ENCODE data around the gene USP30. TPM values are rescaled to one million over a fixed set of nuclear protein-coding genes. Genes with fewer than 3 reads are reported as not detected.
"Not testable (repeated sequence)": the region's sequence is repeated elsewhere in the genome, so short reads cannot be mapped to it uniquely, and the experiment has no call there.

Gene USP30
- total RNA-seq, 1 experiment from 2014 or later = 12.5 TPM

DNA sequence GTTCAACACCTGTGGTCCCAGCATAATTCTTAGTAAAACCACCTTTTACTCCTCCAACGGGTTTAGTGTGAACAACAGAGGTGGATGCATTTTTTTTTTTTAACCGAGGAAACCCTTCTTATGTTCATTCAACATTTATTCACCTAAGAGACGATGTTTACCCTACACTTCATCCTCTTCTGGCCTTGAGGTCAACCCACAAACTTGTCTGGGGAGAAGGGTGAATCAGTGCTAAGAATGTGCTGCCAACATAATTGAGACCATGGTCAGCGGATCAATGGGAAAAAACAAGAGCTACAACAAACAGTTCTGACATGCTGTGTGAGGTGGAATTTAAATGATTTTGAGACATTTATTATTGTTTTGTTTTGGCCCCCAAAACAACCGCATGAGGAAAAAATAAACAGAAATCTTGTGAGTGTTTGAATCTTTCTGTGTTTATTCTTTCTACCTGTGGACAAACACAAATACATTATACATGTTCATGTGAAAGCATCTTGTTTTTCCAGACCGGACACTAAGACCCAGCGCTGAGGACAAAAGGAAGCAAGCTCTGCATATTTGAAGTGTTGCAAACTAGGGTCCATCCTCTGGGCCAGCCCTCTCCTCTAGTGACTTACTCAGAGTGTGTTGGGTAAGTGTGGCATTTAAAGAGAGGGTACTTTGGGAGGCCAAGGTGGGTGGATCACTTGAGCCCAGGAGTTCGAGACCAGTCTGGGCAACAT is 5.1 kb upstream of the USP30 start:
- H3F3A ChIP-seq (ENCODE audit: insufficient read depth, low read depth) = peaks cover 8% of the 10 kb centered on the region
- no peaks in the 10 kb centered on the region for H3K9me3 ChIP-seq (ENCODE audit: insufficient read depth, low read depth)
- no peak overlapping the region for H3K27ac ChIP-seq
- H3K36me3 ChIP-seq (ENCODE audit: low read depth) = no peaks in the 10 kb centered on the region
- H3K79me2 ChIP-seq (ENCODE audit: low read depth) = no peaks in the 10 kb centered on the region
- TF ChIP-seq EZH2 (IDR thresholded peaks at IDR 0.05; ENCODE audit: low read depth) = no peak
- TF ChIP-seq, protein P1, sequence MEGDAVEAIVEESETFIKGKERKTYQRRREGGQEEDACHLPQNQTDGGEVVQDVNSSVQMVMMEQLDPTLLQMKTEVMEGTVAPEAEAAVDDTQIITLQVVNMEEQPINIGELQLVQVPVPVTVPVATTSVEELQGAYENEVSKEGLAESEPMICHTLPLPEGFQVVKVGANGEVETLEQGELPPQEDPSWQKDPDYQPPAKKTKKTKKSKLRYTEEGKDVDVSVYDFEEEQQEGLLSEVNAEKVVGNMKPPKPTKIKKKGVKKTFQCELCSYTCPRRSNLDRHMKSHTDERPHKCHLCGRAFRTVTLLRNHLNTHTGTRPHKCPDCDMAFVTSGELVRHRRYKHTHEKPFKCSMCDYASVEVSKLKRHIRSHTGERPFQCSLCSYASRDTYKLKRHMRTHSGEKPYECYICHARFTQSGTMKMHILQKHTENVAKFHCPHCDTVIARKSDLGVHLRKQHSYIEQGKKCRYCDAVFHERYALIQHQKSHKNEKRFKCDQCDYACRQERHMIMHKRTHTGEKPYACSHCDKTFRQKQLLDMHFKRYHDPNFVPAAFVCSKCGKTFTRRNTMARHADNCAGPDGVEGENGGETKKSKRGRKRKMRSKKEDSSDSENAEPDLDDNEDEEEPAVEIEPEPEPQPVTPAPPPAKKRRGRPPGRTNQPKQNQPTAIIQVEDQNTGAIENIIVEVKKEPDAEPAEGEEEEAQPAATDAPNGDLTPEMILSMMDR (conservative IDR thresholded peaks at IDR 0.05) = no peak
- no TSS peak for BruUV-seq (replicated peaks)
- H3K4me2 ChIP-seq = peak overlapping the region; percentile 30; the same call in 1 of the 2 replicates
- H3K4me3 ChIP-seq = no peak overlapping the region
- H2AFZ ChIP-seq = no peak overlapping the region
- H3K4me1 ChIP-seq (replicated peaks; ENCODE audit: insufficient read depth) = peaks cover 8% of the 10 kb centered on the region; the same call in 1 of the 2 replicates
- H3K9me2 ChIP-seq (ENCODE audit: insufficient read depth) = no peaks in the 10 kb centered on the region
- ChIA-PET CTCF (no interaction called here), POLR2A (ENCODE audit: unreplicated experiment) (no interaction called here)
- intact Hi-C loops (cut with micrococcal nuclease; ENCODE audit: unreplicated experiment) = no loop called here
- H3K27me3 ChIP-seq (ENCODE audit: insufficient read depth, low read depth) = no peaks in the 10 kb centered on the region; the same call in 1 of the 2 replicates
- no peaks in the 10 kb centered on the region for H4K20me1 ChIP-seq (ENCODE audit: insufficient read depth)
- peak in 1 of 2 experiments; percentile 83 for DNase-seq

DNA sequence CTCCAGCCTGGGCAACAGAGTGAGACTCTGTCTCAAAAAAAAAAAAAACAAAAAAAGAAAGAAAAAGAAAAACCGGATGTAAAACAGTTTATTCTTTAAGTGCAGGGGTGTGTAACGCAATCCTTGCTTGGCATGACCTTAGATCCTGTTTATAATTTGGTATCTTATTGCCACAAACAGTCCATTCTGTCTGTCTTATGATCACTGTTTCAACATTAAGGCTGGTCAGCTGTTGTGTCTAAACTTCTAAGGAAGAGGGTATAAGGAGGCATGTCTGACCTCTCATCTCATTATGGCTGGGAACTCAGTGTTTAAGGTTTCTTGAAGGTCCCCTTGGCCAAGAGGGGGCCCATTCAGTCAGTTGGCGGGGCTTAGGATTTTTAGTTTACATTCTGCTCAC is 3.7 kb upstream of the USP30 start:
- H3K79me2 ChIP-seq (ENCODE audit: low read depth); H3K4me3 ChIP-seq; H4K20me1 ChIP-seq (ENCODE audit: insufficient read depth); POLR2A ChIA-PET (ENCODE audit: unreplicated experiment); H3K27ac ChIP-seq; H3K9me3 ChIP-seq (ENCODE audit: insufficient read depth, low read depth); BruUV-seq (replicated peaks); H3F3A ChIP-seq (ENCODE audit: insufficient read depth, low read depth); H2AFZ ChIP-seq; H3K36me3 ChIP-seq (ENCODE audit: low read depth); CTCF ChIA-PET; H3K27me3 ChIP-seq (ENCODE audit: insufficient read depth, low read depth); intact Hi-C loops (cut with micrococcal nuclease; ENCODE audit: unreplicated experiment); H3K4me2 ChIP-seq; H3K9me2 ChIP-seq (ENCODE audit: insufficient read depth); DNase-seq: not testable (repeated sequence)
- peaks cover 10% of the 10 kb centered on the region; the same call in 1 of the 2 replicates for H3K4me1 ChIP-seq (replicated peaks; ENCODE audit: insufficient read depth)

DNA sequence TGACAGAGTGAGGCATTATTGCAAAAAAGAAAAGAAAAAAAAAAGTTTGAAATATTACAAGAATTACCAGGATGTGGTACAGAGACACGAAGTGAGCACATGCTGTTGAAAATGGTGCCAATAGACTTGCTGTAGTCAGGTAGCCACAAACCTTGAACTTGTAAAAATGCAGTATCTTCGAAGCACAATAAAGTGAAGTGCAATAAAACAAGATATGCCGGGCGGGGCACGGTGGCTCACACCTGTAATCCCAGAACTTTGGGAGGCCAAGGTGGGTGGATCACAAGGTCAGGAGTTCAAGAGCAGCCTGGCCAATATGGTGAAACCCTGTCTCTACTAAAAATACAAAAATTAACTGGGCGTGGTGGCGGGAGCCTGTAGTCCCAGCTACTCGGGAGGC is 2.6 kb upstream of the USP30 start:
- H3K36me3 ChIP-seq (ENCODE audit: low read depth); POLR2A ChIA-PET (ENCODE audit: unreplicated experiment); H4K20me1 ChIP-seq (ENCODE audit: insufficient read depth); H2AFZ ChIP-seq; H3K9me3 ChIP-seq (ENCODE audit: insufficient read depth, low read depth); CTCF ChIA-PET; DNase-seq; BruUV-seq (replicated peaks); H3F3A ChIP-seq (ENCODE audit: insufficient read depth, low read depth); H3K27me3 ChIP-seq (ENCODE audit: insufficient read depth, low read depth); H3K79me2 ChIP-seq (ENCODE audit: low read depth); H3K27ac ChIP-seq; H3K4me2 ChIP-seq; H3K9me2 ChIP-seq (ENCODE audit: insufficient read depth); H3K4me3 ChIP-seq: not testable (repeated sequence)
- intact Hi-C loops (cut with micrococcal nuclease; ENCODE audit: unreplicated experiment) = loop anchor here (5.0 kb wide), 1 partner anchor 192 kb away; the partner anchor contains the start of gene SSH1
- peaks cover 14% of the 10 kb centered on the region; the same call in 1 of the 2 replicates for H3K4me1 ChIP-seq (replicated peaks; ENCODE audit: insufficient read depth)

DNA sequence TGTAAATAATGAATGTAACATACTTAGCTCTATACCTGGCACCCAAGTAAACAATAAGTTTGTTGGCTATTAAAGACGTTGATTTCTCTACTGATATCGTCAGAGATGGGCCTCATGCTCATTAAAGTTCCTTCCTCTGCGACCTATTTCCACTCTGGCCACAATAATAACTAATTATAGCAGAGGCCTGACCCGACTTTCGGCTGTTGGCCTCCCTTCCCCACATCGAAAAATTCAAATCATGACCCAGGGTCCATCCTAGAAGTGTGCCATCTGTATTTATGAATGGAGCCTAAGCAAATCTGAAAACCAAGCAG is 321 bp upstream of the USP30 start:
- ChIA-PET CTCF (no interaction called here), POLR2A (ENCODE audit: unreplicated experiment) (interaction anchor here (0.7 kb wide), 1 partner anchor 319 kb away, joined by 3 read pairs; no protein-coding TSS in a partner anchor)
- Histone ChIP-seq H4K20me1 (ENCODE audit: insufficient read depth) (no peaks in the 10 kb centered on the region), H2AFZ (peak overlapping the region; percentile 94), H3K4me3 (peak overlapping the region; percentile 79), H3K27ac (no peak overlapping the region), H3K79me2 (ENCODE audit: low read depth) (no peaks in the 10 kb centered on the region), H3K9me2 (ENCODE audit: insufficient read depth) (no peaks in the 10 kb centered on the region), H3K36me3 (ENCODE audit: low read depth) (no peaks in the 10 kb centered on the region), H3F3A (ENCODE audit: insufficient read depth, low read depth) (peaks cover 8% of the 10 kb centered on the region), H3K4me1 (replicated peaks; ENCODE audit: insufficient read depth) (peaks cover 11% of the 10 kb centered on the region; the same call in 1 of the 2 replicates), H3K4me2 (peak overlapping the region; percentile 80), H3K9me3 (ENCODE audit: insufficient read depth, low read depth) (no peaks in the 10 kb centered on the region), H3K27me3 (ENCODE audit: insufficient read depth, low read depth) (no peaks in the 10 kb centered on the region)
- TF ChIP-seq, protein P1 (conservative IDR thresholded peaks at IDR 0.05) = no peak
- TF ChIP-seq EZH2 (IDR thresholded peaks at IDR 0.05; ENCODE audit: low read depth) = no peak
- DNase-seq = no peak
- intact Hi-C loops (cut with micrococcal nuclease; ENCODE audit: unreplicated experiment) = loop anchor here (5.0 kb wide), 1 partner anchor 195 kb away; the partner anchor contains the start of gene SSH1
- BruUV-seq (replicated peaks) = no TSS peak
